AG04450 (cell line): Measurements from ENCODE around the gene COMMD1. TPM values are rescaled to one million over a fixed set of nuclear protein-coding genes. Genes with fewer than 3 reads are reported as not detected.
"Not testable (repeated sequence)": the region's sequence is repeated elsewhere in the genome, so short reads cannot be mapped to it uniquely, and the experiment has no call there.

Experiments
- CTCF ChIA-PET: fragments of 300-600, 350-600 bp; formaldehyde crosslinking; extraction: SDS; loops from one replicate; lab custom pipeline; 2022; ENCODE audit warnings: antibody characterized with exemption, inconsistent platforms; lab: Charles Lee
- POLR2A ChIA-PET: fragments of 350-600 bp; formaldehyde crosslinking; extraction: SDS; loops from one replicate; lab custom pipeline; 2021; ENCODE audit warnings: antibody characterized with exemption, inconsistent platforms; lab: Yijun Ruan, JAX
- DNase-seq: peaks from one replicate; pipeline ENCODE4 v3.0.0-alpha.2; 2011; ENCODE audit warnings: low read depth, low spot score
- H3K27ac ChIP-seq: one replicate; pipeline ENCODE4 v1.5.1; 2012; ENCODE audit warnings: low read depth, low read length, control low read depth
- H3K27me3 ChIP-seq: one replicate; pipeline ENCODE4 v1.6.0; 2012; ENCODE audit warnings: low read length; ENCODE audit not compliant: control insufficient read depth, insufficient read depth
- H3K4me3 ChIP-seq: 2 replicates; pipeline ENCODE4 v1.5.1; 2011; ENCODE audit warnings: mild to moderate bottlenecking, low read depth, low read length, control low read depth
- H3K9me3 ChIP-seq: 2 replicates; pipeline ENCODE4 v1.5.1; 2012; ENCODE audit warnings: low read length; ENCODE audit not compliant: control insufficient read depth, insufficient read depth
- CTCF ChIP-seq: IDR thresholded peaks from 2 replicates; pipeline ENCODE4 v1.5.1; 2011; ENCODE audit warnings: low read depth, low read length, control low read depth, inconsistent platforms
- polyA plus RNA-seq: library from polyadenylated mRNA; depleted of rRNA; stranded (reverse); fragments of >200 nt; gene quantifications from 2 replicates; pipeline ENCODE4 v1.2.3, GENCODE V29; 2011

Gene COMMD1
- polyA plus RNA-seq, 1 experiment, result 59.9 TPM

DNA sequence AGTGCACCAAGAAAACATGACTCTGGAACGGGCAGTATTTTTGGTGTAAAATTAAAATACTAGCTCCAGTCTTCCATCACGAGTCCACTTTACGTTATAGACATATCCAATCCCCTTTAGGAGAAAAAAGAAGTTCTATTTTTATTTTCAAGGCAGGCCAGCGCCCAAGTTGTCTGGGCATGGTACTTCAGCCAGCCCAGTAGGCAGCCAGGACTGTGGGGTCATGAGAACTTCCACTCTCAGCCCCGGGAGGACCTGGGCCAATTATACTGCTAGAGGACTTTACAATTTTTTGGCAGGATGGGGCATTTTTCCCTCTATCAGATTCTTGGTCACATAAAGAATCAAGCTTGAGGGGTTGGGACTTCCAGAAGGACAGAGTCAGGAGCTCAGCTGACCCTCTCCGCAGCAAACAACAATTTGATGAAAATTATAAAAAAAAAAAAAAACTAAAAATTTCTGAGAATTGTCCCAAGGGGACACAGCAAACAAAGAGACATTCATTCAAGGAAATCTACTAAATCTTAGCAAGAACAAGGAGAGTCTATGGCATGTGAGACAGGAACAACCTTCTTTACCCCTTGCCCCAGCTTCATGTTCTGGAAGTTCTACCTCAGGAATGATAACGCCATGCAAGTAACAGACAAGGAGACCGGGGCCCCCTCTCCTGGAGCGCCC, 253.1 kb downstream of the COMMD1 start:
- Histone ChIP-seq H3K9me3 (0 out of 2 replicates have a peak, but pooled peaks cover 3% of the 10 kb centered on the region), H3K27me3 (no peaks in the 10 kb centered on the region), H3K4me3 (no peak overlapping the region), H3K27ac (no peak overlapping the region)
- TF ChIP-seq CTCF, result no peak
- DNase-seq, result no peak
- CTCF ChIA-PET, result no interaction called here
- POLR2A ChIA-PET, result interaction anchor here (0.5 kb wide), 1 partner anchor 164 kb away, joined by 3 read pairs; no protein-coding TSS in a partner anchor

DNA sequence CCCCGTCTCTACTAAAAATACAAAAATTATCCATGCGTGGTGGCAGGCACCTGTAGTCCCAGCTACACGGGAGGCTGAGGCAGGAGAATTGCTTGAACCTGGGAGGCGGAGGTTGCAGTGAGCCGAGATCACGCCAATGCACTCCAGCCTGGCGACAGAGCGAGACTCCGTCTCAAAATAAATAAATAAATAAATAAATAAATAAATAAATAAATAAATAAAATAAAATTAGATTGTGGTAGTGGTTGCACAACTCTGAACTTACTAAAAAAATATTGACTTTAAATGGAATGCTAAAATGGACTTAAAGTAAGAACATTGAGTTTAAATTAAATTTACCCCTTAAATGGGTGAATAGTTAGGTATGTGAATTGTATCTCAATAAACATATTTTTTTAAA, 255.2 kb downstream of the COMMD1 start:
- POLR2A ChIA-PET, H3K4me3 ChIP-seq, CTCF ChIA-PET, H3K27ac ChIP-seq, DNase-seq, H3K9me3 ChIP-seq, H3K27me3 ChIP-seq: not testable (repeated sequence)

DNA sequence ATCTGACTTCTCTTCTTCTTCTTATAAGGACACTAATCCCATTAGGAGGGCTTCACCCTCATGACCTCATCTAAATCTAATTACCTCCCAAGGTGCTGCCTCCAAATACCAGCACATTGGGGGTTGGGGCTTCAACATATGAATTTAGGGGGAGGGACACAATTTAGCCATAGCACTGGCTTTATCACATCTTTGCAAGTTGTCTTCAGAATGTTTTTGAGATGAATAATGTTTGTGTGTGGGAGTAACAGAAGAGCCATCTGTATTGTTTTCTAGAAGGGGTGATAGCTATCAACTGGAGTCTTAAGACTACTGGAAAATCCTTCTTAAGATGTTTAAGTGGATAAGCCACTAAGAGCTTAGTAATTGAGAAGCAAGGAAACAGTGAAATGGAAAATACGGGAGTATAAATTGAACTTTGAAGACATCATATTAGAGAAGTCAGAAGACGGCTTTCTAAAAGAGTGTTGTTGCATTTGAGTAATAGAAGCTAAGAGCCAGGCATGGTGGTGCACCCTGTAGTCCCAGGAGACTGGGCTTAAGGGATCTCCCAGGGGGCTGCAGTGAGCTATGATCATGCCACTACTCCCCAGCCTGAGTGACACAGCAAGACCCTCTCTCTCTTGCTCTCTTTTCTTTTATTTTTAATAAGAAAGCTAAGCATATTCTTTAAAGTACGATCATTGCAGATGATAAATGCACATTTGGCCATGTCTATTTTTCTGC, 257.8 kb downstream of the COMMD1 start:
- DNase-seq, result no peak

DNA sequence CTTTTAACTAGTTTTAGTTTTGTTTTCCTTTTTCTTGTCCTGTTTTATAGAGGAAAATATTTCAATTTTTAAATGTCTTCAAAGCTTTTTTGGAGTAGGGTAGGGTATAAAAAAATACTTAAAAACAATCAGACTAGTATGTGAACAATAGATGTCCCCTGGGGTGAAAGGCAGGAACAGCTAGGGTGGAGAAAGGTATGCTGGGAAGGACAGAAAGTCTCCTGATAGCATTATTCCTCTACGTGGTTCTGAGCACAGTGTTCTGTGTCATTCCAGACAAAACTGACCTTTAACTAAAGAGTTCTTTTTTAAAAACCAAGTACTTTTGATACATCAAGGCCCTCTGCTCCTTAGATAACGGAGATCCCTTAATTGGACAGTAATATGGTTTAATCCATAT, 258.4 kb downstream of the COMMD1 start:
- POLR2A ChIA-PET, result no interaction called here
- DNase-seq, result no peak
- Histone ChIP-seq H3K27ac (no peak overlapping the region), H3K9me3 (no peaks in the 10 kb centered on the region), H3K4me3 (no peak overlapping the region), H3K27me3 (no peaks in the 10 kb centered on the region)
- no peak for TF ChIP-seq CTCF
- CTCF ChIA-PET, result interaction anchor here (1.4 kb wide), 1 partner anchor 19 kb away, joined by 3 read pairs; no protein-coding TSS in a partner anchor

More for the DNA sequence above, 257.8 kb downstream of the COMMD1 start:
- CTCF ChIA-PET, result no interaction called here
- Histone ChIP-seq H3K4me3 (no peak overlapping the region), H3K27me3 (no peaks in the 10 kb centered on the region), H3K27ac (no peak overlapping the region), H3K9me3 (no peaks in the 10 kb centered on the region)
- POLR2A ChIA-PET, result no interaction called here
- TF ChIP-seq CTCF, result no peak

DNA sequence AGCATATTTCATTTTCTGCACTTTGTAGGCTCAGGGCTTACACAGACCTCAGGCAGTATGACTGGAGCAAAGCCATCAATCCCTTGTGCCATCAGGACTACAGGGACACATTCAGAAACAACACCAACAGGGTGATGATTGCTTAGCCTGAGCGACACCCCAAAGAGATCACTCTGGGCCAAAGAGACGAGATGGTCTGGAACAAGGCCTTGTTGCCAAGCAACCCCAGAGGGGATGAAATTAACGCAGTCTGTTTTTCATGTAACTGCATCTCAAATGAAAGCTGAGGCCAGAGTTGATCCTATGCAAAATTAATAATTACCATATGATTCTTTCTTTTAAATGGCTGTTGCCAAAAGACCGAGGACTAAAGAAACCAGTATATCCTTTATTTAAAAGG, 270.3 kb downstream of the COMMD1 start:
- no peak for TF ChIP-seq CTCF
- DNase-seq, result no peak
- Histone ChIP-seq H3K27ac (no peak overlapping the region), H3K27me3 (peaks cover 2% of the 10 kb centered on the region), H3K9me3 (no peaks in the 10 kb centered on the region), H3K4me3 (no peak overlapping the region)
- CTCF ChIA-PET, result no interaction called here
- POLR2A ChIA-PET, result no interaction called here
